GM23338 (cell line): Measurements from ENCODE around the gene PTH2.

Experiments
- CTCF ChIP-seq, 2 experiments: fragments of 200-600 bp in 1 of 2; sonication (generic) in 1 of 2; conservative IDR thresholded peaks; 2 replicates each; pipeline versions ENCODE4 v1.5.1 to v1.6.1; 2016 to 2017; ENCODE audit warnings: antibody characterized with exemption in 2 of 2, low read depth in 2 of 2, mild to moderate bottlenecking in 2 of 2, moderate library complexity in 1 of 2
- EZH2 ChIP-seq: fragments of 200-600 bp; sonication (generic); IDR thresholded peaks from one replicate; pipeline ENCODE4 v1.8.0; 2017; ENCODE audit warnings: antibody characterized with exemption, mild to moderate bottlenecking, low read depth; ENCODE audit not compliant: unreplicated experiment
- EZH2phosphoT487 ChIP-seq: fragments of 200-600 bp; sonication (generic); IDR thresholded peaks from one replicate; pipeline ENCODE4 v1.8.1; 2018; ENCODE audit warnings: antibody characterized with exemption; ENCODE audit not compliant: unreplicated experiment
- JUNB ChIP-seq: IDR thresholded peaks from one replicate; pipeline ENCODE4 v1.6.1; 2016; ENCODE audit warnings: antibody characterized with exemption; ENCODE audit not compliant: unreplicated experiment
- POLR2AphosphoS5 ChIP-seq: IDR thresholded peaks from 2 replicates; pipeline ENCODE4 v1.6.1; 2016; ENCODE audit warnings: antibody characterized with exemption, low read depth
- ZNF331 ChIP-seq: fragments of 250-450 bp; sonication (Bioruptor Pico); IDR thresholded peaks from 2 replicates; pipeline ENCODE4 v1.5.0; 2020; ENCODE audit warnings: low read depth, mild to moderate bottlenecking, moderate library complexity
- TF ChIP-seq, protein P1 (sequence below): IDR thresholded peaks from one replicate; pipeline ENCODE4 v1.6.1; 2018; ENCODE audit warnings: antibody characterized with exemption; ENCODE audit not compliant: unreplicated experiment

DNA sequence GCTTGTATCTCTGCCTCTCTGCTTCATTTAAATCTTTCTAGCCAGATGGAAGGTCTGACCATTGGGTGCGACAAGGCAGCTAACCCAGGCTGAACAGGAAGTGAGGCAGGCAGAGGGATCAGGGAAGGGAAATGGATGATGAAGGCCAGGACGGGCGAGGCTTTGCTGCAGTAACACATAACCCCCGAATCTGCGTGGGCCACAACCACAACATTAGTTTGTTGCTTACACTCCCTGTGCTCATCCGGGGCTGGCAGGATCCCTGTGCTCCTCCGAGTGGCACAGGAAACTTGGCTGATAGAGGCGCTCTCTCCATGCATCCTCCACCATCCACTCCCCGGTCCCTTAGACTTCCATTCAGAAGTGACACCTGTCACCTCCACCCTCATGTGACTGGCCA is 49.7 kb upstream of the PTH2 start:
- TF ChIP-seq CTCF (conservative IDR thresholded peaks at IDR 0.05; ENCODE audit: low read depth in 2 of 2), result no peak
- TF ChIP-seq, protein P1, sequence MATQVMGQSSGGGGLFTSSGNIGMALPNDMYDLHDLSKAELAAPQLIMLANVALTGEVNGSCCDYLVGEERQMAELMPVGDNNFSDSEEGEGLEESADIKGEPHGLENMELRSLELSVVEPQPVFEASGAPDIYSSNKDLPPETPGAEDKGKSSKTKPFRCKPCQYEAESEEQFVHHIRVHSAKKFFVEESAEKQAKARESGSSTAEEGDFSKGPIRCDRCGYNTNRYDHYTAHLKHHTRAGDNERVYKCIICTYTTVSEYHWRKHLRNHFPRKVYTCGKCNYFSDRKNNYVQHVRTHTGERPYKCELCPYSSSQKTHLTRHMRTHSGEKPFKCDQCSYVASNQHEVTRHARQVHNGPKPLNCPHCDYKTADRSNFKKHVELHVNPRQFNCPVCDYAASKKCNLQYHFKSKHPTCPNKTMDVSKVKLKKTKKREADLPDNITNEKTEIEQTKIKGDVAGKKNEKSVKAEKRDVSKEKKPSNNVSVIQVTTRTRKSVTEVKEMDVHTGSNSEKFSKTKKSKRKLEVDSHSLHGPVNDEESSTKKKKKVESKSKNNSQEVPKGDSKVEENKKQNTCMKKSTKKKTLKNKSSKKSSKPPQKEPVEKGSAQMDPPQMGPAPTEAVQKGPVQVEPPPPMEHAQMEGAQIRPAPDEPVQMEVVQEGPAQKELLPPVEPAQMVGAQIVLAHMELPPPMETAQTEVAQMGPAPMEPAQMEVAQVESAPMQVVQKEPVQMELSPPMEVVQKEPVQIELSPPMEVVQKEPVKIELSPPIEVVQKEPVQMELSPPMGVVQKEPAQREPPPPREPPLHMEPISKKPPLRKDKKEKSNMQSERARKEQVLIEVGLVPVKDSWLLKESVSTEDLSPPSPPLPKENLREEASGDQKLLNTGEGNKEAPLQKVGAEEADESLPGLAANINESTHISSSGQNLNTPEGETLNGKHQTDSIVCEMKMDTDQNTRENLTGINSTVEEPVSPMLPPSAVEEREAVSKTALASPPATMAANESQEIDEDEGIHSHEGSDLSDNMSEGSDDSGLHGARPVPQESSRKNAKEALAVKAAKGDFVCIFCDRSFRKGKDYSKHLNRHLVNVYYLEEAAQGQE, result no peak
- no peak for TF ChIP-seq POLR2AphosphoS5
- TF ChIP-seq EZH2phosphoT487, result no peak
- TF ChIP-seq EZH2, result no peak
- no peak for TF ChIP-seq ZNF331 (CRISPR knock-in tag)
- TF ChIP-seq JUNB, result no peak
